T-helper 2 cell treated with Interferon-gamma antibody and Interleukin-4, amounts not matched to agents 5 μg/mL and 100 μg/mL, for 36 hours (primary cell): ENCODE results near the gene XXYLT1.

Source experiments
- DNase-seq: peaks from one replicate; pipeline ENCODE4 v3.0.0; 2021; ENCODE audit warnings: low spot score
- H3K27ac Mint-ChIP-seq: one replicate; pipeline ENCODE4 v1.8.0; 2021; ENCODE audit warnings: mild to moderate bottlenecking, mixed read lengths
- H3K27me3 Mint-ChIP-seq: one replicate; pipeline ENCODE4 v1.8.0; 2021; ENCODE audit warnings: low read depth, mixed read lengths
- H3K36me3 Mint-ChIP-seq: one replicate; pipeline ENCODE4 v1.8.0; 2021; ENCODE audit warnings: low read depth, mixed read lengths
- H3K4me1 Mint-ChIP-seq: one replicate; pipeline ENCODE4 v1.8.0; 2021; ENCODE audit warnings: low read depth, mixed read lengths
- H3K4me3 Mint-ChIP-seq: one replicate; pipeline ENCODE4 v1.8.0; 2022; ENCODE audit warnings: mild to moderate bottlenecking, moderate library complexity, mixed read lengths
- H3K9me3 Mint-ChIP-seq: one replicate; pipeline ENCODE4 v1.8.0; 2021; ENCODE audit warnings: mixed read lengths

Gene XXYLT1

DNA sequence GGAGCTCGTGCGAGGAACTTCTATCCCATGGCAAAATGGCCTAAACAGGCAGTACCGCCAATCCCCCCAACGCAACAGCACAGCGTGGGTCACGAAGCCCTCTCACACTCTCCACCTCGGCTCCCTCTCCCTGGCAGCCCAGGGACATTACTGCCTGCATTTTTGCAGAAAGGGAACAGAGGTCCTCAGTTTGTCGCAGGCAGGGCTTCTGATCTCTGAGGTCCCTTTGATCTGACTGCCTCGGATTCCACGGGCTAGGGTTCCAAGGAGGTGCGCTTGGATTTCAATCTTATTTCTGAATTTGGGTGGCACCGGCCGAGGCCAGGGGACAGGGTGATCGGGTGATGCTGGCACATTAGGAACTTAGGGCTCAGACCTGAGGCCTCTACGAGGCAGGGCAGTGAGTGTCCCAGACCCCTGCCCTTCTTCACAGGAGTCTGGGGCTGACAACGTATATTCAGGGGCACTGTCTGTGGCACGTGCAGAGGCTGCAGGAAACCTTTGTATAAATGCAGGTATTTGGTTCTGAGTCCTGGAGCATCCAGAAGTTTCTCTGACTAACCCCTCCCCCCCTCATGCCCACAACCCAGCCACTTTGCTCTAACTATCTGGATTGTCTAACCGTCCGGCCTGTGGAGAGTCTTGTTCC lies 197.9 kb downstream of the XXYLT1 start:
- DNase-seq: no peak
- Mint-ChIP-seq H3K27me3 (no peaks in the 10 kb centered on the region), H3K4me1 (no peaks in the 10 kb centered on the region), H3K4me3 (no peak overlapping the region), H3K27ac (no peak overlapping the region), H3K36me3 (no peaks in the 10 kb centered on the region), H3K9me3 (no peaks in the 10 kb centered on the region)

- no peak overlapping the region for H3K27ac Mint-ChIP-seq
- no peaks in the 10 kb centered on the region for H3K9me3 Mint-ChIP-seq
- H3K4me1 Mint-ChIP-seq: no peaks in the 10 kb centered on the region
- no peaks in the 10 kb centered on the region for H3K27me3 Mint-ChIP-seq
- no peaks in the 10 kb centered on the region for H3K36me3 Mint-ChIP-seq
- H3K4me3 Mint-ChIP-seq: no peak overlapping the region
- DNase-seq: no peak
Observed at GRCh38 chr3:195071916-195072820, 198.8 kb downstream of the XXYLT1 start.

DNA sequence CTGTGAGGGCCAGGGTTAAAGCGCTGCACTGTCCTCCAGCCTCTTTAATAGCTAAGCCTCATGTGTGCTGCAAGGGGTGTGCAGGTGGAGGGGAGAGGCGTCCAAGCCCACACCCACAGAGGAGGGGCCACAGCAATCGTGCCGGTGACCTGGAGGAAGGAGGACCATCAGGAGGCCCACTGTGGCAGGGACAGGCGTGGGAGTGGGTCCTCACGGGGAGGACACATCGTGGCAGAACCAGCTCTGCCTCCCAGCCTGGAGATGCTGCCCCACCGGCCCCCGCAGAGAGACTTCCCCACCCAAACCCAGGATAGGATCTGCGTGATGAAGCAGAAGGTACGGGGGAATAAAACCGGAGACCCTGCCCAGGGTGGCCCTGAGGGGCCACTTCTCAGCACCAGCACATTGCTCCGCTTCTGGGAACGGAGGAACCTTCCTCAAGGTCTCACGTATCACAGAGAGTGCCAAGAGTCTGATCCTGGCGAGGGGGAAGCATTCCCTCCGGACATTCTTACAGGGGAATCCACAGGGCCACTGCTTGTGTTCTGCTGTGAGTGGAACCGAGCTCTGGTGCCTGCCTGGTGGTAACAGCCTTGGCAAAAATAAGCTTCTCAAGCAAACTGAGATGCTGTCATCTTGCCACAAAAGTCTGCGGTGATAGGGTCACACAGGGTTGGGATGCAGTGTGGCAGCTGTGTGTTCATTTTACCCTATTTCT lies 199.8 kb downstream of the XXYLT1 start:
- Mint-ChIP-seq H3K27me3 (no peaks in the 10 kb centered on the region), H3K36me3 (no peaks in the 10 kb centered on the region), H3K9me3 (no peaks in the 10 kb centered on the region), H3K4me3 (no peak overlapping the region), H3K4me1 (no peaks in the 10 kb centered on the region), H3K27ac (no peak overlapping the region)
- no peak for DNase-seq

- no peak overlapping the region for H3K27ac Mint-ChIP-seq
Observed at GRCh38 chr3:195070336-195070735, 200.6 kb downstream of the XXYLT1 start.

GRCh38 chr3:195069501-195070251 lies 201.3 kb downstream of the XXYLT1 start:
- Mint-ChIP-seq H3K4me1 (no peaks in the 10 kb centered on the region), H3K36me3 (no peaks in the 10 kb centered on the region), H3K4me3 (no peak overlapping the region), H3K27me3 (no peaks in the 10 kb centered on the region), H3K9me3 (no peaks in the 10 kb centered on the region), H3K27ac (no peak overlapping the region)
- DNase-seq: no peak

More at GRCh38 chr3:195070336-195070735, 200.6 kb downstream of the XXYLT1 start:
- Mint-ChIP-seq H3K27me3 (no peaks in the 10 kb centered on the region), H3K36me3 (no peaks in the 10 kb centered on the region), H3K9me3 (no peaks in the 10 kb centered on the region), H3K4me1 (no peaks in the 10 kb centered on the region), H3K4me3 (no peak overlapping the region)
- no peak for DNase-seq

DNA sequence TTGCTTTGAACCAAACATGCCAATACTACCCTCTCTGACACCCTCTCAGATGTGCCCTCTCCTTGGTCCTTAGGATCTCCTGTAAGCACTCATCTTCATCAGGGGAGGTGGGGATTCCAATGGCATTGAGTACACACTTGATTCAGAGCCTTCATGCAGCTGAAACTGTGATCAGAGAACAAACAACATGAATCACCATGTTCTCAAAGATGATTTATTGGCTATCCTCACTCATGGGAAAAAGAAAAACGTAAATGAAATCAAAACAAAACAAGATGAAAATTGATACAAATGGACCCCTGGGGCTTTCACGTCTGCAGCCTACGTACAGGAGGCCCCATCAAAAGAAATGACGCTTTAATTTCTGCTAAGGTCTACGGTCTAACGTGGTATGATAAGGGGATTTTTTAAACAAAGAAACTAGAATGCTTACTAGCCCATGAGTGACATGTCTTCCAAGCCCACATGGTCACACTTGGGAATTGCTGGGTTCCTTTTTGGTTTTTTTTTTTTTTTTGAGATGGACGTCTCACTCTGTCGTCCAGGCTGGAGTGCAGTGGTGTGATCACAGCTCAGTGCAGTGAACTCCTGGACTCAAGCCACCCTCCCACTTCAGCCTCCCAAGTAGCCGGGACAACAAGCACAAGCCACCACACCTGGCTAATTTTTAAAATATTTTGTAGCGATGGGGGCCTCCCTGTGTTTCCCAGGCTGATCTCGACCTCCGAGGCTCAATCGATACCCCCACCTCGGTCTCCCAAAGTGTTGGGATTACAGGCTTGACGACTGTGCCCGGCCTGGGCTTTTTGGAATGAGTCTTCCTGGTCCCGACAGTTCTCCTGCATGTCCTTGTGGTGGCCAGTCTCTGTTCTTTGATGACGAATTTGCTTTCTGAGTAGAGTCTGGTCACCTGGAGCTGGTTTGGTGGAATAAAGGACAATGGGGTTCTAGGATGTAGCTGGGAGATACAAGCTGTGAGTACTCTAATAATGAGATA lies 202.6 kb downstream of the XXYLT1 start:
- no peak overlapping the region for H3K27ac Mint-ChIP-seq
- no peak for DNase-seq
- no peaks in the 10 kb centered on the region for H3K36me3 Mint-ChIP-seq
- no peaks in the 10 kb centered on the region for H3K4me1 Mint-ChIP-seq
- H3K4me3 Mint-ChIP-seq: no peak overlapping the region
- H3K9me3 Mint-ChIP-seq: no peaks in the 10 kb centered on the region
- no peaks in the 10 kb centered on the region for H3K27me3 Mint-ChIP-seq

- no peaks in the 10 kb centered on the region for H3K4me1 Mint-ChIP-seq
- DNase-seq: no peak
- H3K4me3 Mint-ChIP-seq: no peak overlapping the region
- no peaks in the 10 kb centered on the region for H3K9me3 Mint-ChIP-seq
- no peaks in the 10 kb centered on the region for H3K36me3 Mint-ChIP-seq
- no peak overlapping the region for H3K27ac Mint-ChIP-seq
- no peaks in the 10 kb centered on the region for H3K27me3 Mint-ChIP-seq
Observed at GRCh38 chr3:195066441-195066841, 204.5 kb downstream of the XXYLT1 start.

DNA sequence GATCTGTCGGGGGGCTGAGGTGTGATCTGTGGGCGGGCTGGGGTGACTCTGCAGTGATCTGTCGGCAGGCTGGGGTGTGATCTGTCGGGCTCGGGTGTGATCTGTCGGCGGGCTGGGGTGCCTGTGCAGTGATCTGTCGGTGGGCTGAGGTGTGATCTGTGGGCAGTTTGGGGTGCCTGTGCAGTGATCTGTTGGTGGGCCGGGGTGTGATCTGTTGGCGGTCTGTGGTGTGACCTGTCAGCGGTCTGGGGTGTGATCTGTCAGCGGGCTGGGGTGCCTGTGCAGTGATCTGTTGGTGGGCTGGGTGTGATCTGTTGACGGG lies 205.1 kb downstream of the XXYLT1 start:
- DNase-seq: no peak
- Mint-ChIP-seq H3K4me3 (no peak overlapping the region), H3K27ac (no peak overlapping the region), H3K36me3 (no peaks in the 10 kb centered on the region), H3K27me3 (no peaks in the 10 kb centered on the region), H3K9me3 (no peaks in the 10 kb centered on the region), H3K4me1 (no peaks in the 10 kb centered on the region)

DNA sequence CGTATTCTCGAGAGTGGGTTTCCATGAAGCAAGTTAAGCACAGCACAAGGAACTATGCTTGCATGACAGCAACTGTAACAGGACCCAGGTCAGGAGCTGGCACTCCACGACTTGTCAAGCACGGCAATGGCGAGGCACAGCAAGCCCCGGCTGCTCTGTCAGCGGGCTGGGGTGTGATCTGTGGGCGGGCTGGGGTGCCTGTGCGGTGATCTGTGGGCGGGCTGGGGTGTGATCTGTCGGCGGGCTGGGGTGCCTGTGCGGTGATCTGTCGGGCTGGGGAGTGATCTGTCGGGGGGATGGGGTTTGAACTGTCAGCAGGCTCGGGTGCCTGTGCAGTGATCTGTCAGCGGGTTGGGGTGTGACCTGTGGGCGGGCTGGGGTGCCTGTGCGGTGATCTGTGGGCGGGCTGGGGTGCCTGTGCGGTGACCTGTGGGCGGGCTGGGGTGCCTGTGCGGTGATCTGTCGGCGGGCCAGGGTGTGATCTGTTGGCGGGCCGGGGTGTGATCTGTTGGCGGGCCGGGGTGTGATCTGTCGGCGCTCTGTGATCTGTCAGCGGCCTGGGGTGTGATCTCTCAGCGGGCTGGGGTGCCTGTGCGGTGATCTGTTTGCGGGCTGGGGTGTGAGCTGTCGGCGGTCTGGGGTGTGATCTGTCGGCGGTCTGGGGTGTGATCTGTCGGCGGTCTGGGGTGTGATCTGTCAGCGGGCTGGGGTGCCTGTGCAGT lies 205.7 kb downstream of the XXYLT1 start:
- Mint-ChIP-seq H3K27ac (no peak overlapping the region), H3K4me3 (no peak overlapping the region), H3K36me3 (no peaks in the 10 kb centered on the region), H3K9me3 (no peaks in the 10 kb centered on the region), H3K4me1 (no peaks in the 10 kb centered on the region), H3K27me3 (no peaks in the 10 kb centered on the region)
- DNase-seq: no peak

GRCh38 chr3:195064300-195064931 lies 206.5 kb downstream of the XXYLT1 start:
- H3K4me1 Mint-ChIP-seq: no peaks in the 10 kb centered on the region
- DNase-seq: no peak
- H3K9me3 Mint-ChIP-seq: no peaks in the 10 kb centered on the region
- no peaks in the 10 kb centered on the region for H3K36me3 Mint-ChIP-seq
- no peaks in the 10 kb centered on the region for H3K27me3 Mint-ChIP-seq
- H3K27ac Mint-ChIP-seq: no peak overlapping the region
- no peak overlapping the region for H3K4me3 Mint-ChIP-seq

DNA sequence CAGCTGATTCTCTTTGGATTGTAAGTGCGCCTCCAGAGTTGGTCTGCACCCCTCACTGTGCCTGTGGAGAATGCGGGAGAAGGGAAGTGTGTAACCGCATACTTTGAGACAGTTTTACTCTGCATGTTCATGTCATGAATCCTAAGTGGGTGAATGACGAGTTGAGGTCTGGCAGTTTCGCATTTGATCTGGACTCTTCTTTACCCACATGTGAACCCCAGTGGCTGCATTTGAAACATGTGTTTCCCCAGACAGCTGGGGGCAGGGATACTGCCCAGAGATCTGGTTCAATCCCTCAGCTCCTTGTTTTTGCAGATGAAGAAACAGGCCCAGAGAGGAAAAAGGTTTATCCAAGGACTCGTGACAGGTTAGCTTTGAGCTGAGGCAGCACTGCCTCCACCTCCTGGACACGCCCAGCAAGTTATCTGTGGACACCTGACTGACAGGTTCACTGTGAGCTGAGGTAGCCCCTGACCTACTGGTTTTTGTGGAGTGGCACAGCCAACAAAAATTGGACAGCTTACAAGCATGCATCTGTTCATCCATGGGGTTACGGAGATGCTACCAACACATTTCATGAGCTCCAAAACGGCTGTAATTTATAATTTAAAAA lies 207.3 kb downstream of the XXYLT1 start:
- H3K9me3 Mint-ChIP-seq: no peaks in the 10 kb centered on the region
- no peaks in the 10 kb centered on the region for H3K36me3 Mint-ChIP-seq
- H3K27me3 Mint-ChIP-seq: no peaks in the 10 kb centered on the region
- H3K27ac Mint-ChIP-seq: no peak overlapping the region
- H3K4me3 Mint-ChIP-seq: no peak overlapping the region
- no peaks in the 10 kb centered on the region for H3K4me1 Mint-ChIP-seq
- DNase-seq: no peak
